GM15510 (cell line): ENCODE data around the gene FAM13C.

Experiments used
- POLR2A ChIP-seq: IDR thresholded peaks from 3 replicates; pipeline ENCODE4 v1.6.1; 2011; ENCODE audit warnings: borderline replicate concordance; ENCODE audit not compliant: insufficient read length; ENCODE audit errors: extremely low read depth

The FAM13C gene

DNA sequence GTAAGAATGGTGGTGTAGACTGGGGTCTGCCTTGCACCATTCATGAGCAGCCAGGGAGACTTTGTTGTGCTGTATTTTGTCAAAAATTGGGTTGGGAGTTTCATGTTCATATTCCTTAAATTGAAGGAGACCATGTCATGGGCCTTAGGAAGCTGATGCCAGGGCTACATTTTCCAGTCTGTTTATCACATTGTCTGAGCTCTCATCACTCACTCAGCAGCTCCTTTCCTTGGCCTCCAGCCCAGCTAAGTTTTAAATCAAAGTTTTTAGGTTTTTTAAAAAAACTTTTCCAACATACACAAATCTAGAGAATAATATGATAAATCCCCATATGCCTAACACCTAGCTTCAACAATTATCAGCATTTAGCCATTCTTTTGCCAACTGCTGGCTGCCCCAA lies 12.6 kb upstream of the FAM13C start:
- TF ChIP-seq POLR2A: no peak

- no peak for TF ChIP-seq POLR2A
These were observed 10.7 kb upstream of the FAM13C start for GRCh38 chr10:59373071-59373470.

DNA sequence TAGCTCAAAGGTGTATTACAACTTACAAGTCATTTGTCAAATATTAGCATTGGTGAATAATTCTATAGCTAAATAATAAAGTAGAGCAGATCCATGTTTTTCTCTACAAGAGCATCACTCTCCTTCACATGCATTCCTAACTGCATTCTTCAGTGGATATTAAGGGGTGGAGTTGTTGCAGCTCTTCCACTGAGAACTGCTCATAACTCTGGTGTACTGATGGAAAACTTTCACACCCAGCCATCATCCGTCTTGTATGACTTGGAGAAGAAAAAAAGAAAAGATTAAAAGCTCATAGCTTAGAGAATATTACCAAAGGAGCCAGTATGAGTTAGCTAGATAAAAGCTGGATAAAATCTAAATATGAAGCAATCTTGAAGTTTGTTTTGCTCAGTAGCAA lies 10.2 kb upstream of the FAM13C start:
- TF ChIP-seq POLR2A: no peak

DNA sequence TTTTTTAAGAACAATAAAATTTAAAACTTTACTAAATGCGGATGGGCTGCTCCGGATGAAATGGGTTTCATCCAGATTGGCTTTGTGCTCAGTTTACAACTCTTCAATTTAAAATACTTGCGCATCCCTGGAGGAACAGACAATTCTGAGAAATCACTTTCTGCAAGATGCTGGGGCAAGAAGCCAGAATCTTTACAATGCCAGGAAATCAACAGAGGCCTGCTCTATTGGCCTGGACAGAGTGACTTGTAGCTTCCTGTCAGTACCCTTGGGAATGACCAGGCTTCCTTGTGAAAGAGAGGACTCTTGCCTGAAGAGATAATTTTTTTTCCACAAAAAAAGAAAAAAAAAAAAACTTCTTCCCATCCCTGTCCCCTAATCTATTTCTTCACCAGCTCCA lies 3.9 kb upstream of the FAM13C start:
- no peak for TF ChIP-seq POLR2A

DNA sequence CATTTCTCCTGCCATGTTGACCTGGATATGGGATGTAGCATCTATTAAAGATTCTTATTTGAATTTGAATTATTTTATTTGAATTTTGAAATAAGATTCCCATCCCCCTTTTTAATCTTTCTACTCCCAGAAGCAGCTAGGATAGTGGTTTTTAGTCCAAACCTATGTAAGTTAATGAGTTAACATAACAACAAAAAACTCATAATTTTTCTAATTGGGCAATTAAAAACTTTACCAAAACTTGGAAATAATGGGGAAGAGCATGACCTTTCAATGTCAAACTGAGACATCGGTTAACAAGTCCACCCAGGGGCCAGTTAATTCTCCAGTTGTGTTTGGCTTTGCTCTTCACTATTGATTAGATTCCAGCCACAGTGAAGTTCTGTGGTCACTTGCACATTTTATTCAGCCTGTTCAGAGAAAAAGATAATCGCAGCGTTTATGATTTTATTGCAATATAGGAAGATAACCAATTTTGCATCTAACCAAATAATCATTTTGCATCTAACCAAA lies 1.2 kb upstream of the FAM13C start:
- no peak for TF ChIP-seq POLR2A

DNA sequence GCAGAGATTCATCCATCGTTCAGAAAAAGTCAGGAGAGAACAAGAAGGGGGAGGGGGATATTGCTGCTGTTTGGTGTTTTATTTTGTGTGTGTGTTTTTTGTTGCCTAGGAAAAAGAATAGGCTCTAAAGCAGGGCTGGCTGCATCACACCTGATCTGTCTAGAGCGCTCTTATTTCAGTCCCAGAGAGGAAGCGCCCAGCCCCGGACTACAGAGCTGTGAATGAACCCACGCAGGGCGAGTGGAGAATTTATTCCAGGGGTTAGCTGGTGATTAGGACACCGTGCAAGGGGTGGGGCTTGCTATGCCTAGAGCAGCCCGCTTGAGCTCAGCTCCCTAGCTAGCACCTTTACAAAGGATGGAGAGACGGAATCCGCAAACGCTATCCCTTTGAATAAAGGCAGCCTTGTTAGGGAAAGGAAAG lies 621 bp upstream of the FAM13C start:
- TF ChIP-seq POLR2A: no peak

GRCh38 chr10:59361663-59362143 lies 646 bp downstream of the FAM13C start:
- TF ChIP-seq POLR2A: no peak

DNA sequence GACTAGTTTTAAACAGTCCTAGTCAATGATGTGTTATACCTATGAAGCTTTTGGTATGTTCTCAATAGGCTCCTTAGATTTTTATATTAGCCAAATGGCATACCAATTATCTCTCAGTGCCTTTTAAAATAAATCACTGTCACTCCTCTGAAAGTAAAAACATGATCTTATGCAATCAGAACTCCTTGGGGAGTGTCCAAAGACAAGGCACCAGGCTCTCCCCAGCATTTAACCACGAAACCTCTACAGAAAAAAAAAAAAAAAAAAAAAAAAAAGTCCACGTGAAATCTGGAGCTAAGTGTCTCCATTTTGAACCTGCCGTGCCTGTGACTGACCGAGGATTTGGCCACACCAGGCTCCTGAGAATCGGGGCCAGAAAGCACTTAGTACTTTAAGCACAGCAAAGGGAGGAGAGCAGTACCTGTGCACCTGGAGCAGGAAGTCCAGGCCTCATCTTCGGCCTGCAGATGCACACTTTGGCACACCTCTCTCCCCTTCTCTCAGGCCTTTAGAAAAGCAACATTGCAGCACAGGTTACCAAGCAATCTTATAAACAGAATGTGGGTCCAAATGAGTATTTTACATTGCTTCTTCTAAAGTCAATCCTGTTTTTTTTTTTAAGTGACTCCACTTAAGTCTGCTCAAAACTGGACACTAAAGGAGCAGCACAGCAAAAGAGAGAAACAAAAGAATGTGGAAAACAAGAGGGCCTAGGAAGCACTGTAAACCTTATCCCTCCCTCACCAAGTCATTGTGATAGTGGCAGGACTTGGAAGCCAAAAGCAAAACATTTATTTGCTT lies 1.5 kb downstream of the FAM13C start:
- TF ChIP-seq POLR2A: no peak

- no peak for TF ChIP-seq POLR2A
These were observed 3.8 kb downstream of the FAM13C start for GRCh38 chr10:59358576-59358975.

GRCh38 chr10:59354434-59354833 lies 7.9 kb downstream of the FAM13C start:
- TF ChIP-seq POLR2A: no peak

DNA sequence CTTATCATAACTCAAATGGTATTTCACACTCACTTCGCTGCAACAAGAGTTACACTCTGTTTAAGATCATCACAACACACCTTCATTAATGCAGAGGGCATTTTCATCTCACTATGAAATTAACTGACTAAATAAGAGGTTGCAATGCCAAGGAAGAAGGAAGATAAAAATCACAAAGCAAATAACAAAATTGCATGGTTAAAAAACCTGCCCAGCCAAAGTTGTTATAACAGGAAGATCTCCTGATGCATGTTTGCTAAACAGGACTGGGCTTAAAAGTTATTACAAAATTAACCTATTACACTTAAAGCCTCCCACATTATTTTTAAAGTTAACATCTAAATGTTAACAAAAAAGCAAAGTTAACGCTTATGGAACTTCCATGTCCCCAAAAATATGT lies 11.8 kb downstream of the FAM13C start:
- no peak for TF ChIP-seq POLR2A

DNA sequence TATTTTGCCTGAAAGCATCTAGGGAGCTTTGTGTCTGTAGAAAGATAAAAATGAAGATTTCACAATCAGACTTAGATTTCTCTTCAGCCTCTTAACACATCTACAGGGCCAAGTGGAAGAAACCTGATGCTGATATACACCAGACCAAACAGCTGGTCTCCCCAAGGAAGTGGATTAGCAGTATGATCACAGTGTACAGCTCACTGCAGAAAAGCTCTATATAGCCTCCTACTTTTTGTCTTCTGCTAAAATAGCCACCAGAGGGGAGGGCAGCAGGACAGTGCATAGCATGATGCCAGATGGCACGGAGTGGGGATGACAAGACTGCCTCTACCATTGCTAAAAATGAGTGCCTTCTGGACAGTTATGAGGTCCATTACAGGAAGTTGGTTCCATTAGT lies 16.0 kb downstream of the FAM13C start:
- no peak for TF ChIP-seq POLR2A

- TF ChIP-seq POLR2A: no peak
These were observed 19.6 kb downstream of the FAM13C start for GRCh38 chr10:59342723-59343122.

DNA sequence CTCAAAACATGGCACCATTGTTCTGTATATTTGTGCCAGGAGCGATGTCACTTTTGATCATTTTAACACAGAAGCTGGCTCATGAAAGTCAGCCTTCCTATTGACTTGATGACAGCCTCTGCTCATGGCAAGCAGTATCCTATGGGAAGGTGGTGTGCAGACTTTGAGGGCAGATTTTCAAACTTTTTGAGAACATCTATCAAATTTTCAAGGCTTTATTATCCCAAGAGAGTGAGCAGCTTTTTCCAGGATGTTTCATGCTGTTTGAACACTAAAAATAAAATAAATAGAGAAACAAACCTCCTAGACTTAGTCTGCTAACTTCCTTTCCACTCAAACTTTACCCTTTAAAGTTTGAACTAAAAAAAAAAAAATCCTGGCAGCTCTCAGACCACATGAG lies 20.3 kb downstream of the FAM13C start:
- no peak for TF ChIP-seq POLR2A

- no peak for TF ChIP-seq POLR2A
These were observed 22.1 kb downstream of the FAM13C start for GRCh38 chr10:59340285-59340684.

DNA sequence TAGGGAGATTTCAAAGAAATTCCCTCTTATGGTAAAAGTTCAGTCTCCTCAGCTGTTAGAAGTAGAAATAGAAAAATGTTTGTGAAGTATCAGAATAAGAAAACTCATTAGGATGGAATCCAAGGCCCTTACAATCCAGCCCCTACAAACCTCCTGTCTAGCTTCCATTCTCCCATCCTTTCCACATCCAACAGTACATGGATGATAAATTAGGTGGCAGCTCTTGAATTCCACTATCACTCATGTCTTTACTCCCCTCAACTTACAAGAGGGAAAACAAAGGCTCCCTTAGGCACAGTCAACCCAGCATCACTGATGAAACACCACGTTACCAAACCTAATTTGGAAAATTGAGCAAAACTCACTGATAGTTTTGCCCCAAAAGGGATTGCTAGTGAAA lies 23.0 kb downstream of the FAM13C start:
- no peak for TF ChIP-seq POLR2A
